ENCODE data around the gene ZNF521. TPM values are rescaled to one million over a fixed set of nuclear protein-coding genes. Genes with fewer than 3 reads are reported as not detected.
A peak's percentile ranks its signal among the peaks of the same experiment; 100 is the strongest.

Gene ZNF521
- total RNA-seq, 1 donor from 2014 or later = 48.0 TPM

- no peak overlapping the region for H3K9ac ChIP-seq (ENCODE audit: low read length)
- H3K27me3 ChIP-seq (ENCODE audit: insufficient read depth, low read length) = no peaks in the 10 kb centered on the region
- no peaks in the 10 kb centered on the region for H3K27me3 Mint-ChIP-seq (ENCODE audit: low read depth, unreplicated experiment)
- no peak for FAIRE-seq
- H3K27ac ChIP-seq (ENCODE audit: low read depth, low read length) = no peak overlapping the region
- peaks cover 11% of the 10 kb centered on the region for H3K4me1 Mint-ChIP-seq (ENCODE audit: low read depth, unreplicated experiment)
- no peak overlapping the region for H3K27ac Mint-ChIP-seq (ENCODE audit: unreplicated experiment)
- TF ChIP-seq, protein P1, sequence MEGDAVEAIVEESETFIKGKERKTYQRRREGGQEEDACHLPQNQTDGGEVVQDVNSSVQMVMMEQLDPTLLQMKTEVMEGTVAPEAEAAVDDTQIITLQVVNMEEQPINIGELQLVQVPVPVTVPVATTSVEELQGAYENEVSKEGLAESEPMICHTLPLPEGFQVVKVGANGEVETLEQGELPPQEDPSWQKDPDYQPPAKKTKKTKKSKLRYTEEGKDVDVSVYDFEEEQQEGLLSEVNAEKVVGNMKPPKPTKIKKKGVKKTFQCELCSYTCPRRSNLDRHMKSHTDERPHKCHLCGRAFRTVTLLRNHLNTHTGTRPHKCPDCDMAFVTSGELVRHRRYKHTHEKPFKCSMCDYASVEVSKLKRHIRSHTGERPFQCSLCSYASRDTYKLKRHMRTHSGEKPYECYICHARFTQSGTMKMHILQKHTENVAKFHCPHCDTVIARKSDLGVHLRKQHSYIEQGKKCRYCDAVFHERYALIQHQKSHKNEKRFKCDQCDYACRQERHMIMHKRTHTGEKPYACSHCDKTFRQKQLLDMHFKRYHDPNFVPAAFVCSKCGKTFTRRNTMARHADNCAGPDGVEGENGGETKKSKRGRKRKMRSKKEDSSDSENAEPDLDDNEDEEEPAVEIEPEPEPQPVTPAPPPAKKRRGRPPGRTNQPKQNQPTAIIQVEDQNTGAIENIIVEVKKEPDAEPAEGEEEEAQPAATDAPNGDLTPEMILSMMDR (IDR thresholded peaks at IDR 0.05; ENCODE audit: insufficient read depth, low read depth, low read length) = no peak
- no peak for TF ChIP-seq EZH2 (IDR thresholded peaks at IDR 0.05; ENCODE audit: insufficient read depth, low read length)
- H3K36me3 ChIP-seq (ENCODE audit: insufficient read depth, low read length) = no peaks in the 10 kb centered on the region
- H3K4me3 Mint-ChIP-seq (ENCODE audit: unreplicated experiment) = no peak overlapping the region
- H3K9me3 ChIP-seq (ENCODE audit: insufficient read depth, low read depth, low read length) = no peaks in the 10 kb centered on the region
- H3K4me2 ChIP-seq (ENCODE audit: low read length) = no peak overlapping the region
- no peaks in the 10 kb centered on the region for H3K36me3 Mint-ChIP-seq (ENCODE audit: low read depth, unreplicated experiment)
- DNase-seq (ENCODE audit: low read depth) = no peak
- no peak overlapping the region for H2AFZ ChIP-seq (ENCODE audit: low read depth, low read length)
- H3K9me3 Mint-ChIP-seq (ENCODE audit: unreplicated experiment) = no peaks in the 10 kb centered on the region
- no peak overlapping the region for H3K4me3 ChIP-seq (ENCODE audit: insufficient read depth, low read depth, low read length)
- H3K4me1 ChIP-seq (ENCODE audit: insufficient read depth, low read length) = peaks cover 11% of the 10 kb centered on the region
- no peaks in the 10 kb centered on the region for H3K79me2 ChIP-seq (ENCODE audit: insufficient read depth, low read length)
- H4K20me1 ChIP-seq (ENCODE audit: insufficient read depth, low read length) = no peaks in the 10 kb centered on the region
Observed at GRCh38 chr18:25099895-25100294, 252.1 kb downstream of the ZNF521 start.

- FAIRE-seq = no peak
- Histone ChIP-seq H3K36me3 (ENCODE audit: insufficient read depth, low read length) (no peaks in the 10 kb centered on the region), H3K4me1 (ENCODE audit: insufficient read depth, low read length) (peaks cover 11% of the 10 kb centered on the region), H3K79me2 (ENCODE audit: insufficient read depth, low read length) (no peaks in the 10 kb centered on the region), H3K9me3 (ENCODE audit: insufficient read depth, low read depth, low read length) (no peaks in the 10 kb centered on the region), H2AFZ (ENCODE audit: low read depth, low read length) (no peak overlapping the region), H3K27me3 (ENCODE audit: insufficient read depth, low read length) (no peaks in the 10 kb centered on the region), H3K27ac (ENCODE audit: low read depth, low read length) (no peak overlapping the region), H3K4me2 (ENCODE audit: low read length) (peak overlapping the region; percentile 35), H3K9ac (ENCODE audit: low read length) (no peak overlapping the region), H4K20me1 (ENCODE audit: insufficient read depth, low read length) (no peaks in the 10 kb centered on the region), H3K4me3 (ENCODE audit: insufficient read depth, low read depth, low read length) (no peak overlapping the region)
- no peaks in the 10 kb centered on the region for H3K9me3 Mint-ChIP-seq (ENCODE audit: unreplicated experiment)
- H3K4me1 Mint-ChIP-seq (ENCODE audit: low read depth, unreplicated experiment) = peaks cover 11% of the 10 kb centered on the region
- no peaks in the 10 kb centered on the region for H3K36me3 Mint-ChIP-seq (ENCODE audit: low read depth, unreplicated experiment)
- no peaks in the 10 kb centered on the region for H3K27me3 Mint-ChIP-seq (ENCODE audit: low read depth, unreplicated experiment)
- no peak for DNase-seq (ENCODE audit: low read depth)
- no peak overlapping the region for H3K27ac Mint-ChIP-seq (ENCODE audit: unreplicated experiment)
- H3K4me3 Mint-ChIP-seq (ENCODE audit: unreplicated experiment) = no peak overlapping the region
- TF ChIP-seq, protein P1 (IDR thresholded peaks at IDR 0.05; ENCODE audit: insufficient read depth, low read depth, low read length) = no peak
- no peak for TF ChIP-seq EZH2 (IDR thresholded peaks at IDR 0.05; ENCODE audit: insufficient read depth, low read length)
Observed at GRCh38 chr18:25097569-25098056, 254.4 kb downstream of the ZNF521 start.

GRCh38 chr18:25097057-25097456 lies 254.9 kb downstream of the ZNF521 start:
- FAIRE-seq (no peak), DNase-seq (ENCODE audit: low read depth) (peak; percentile 37)
- no peak overlapping the region for H3K4me3 Mint-ChIP-seq (ENCODE audit: unreplicated experiment)
- Histone ChIP-seq H2AFZ (ENCODE audit: low read depth, low read length) (no peak overlapping the region), H3K27ac (ENCODE audit: low read depth, low read length) (no peak overlapping the region), H3K4me3 (ENCODE audit: insufficient read depth, low read depth, low read length) (no peak overlapping the region), H3K79me2 (ENCODE audit: insufficient read depth, low read length) (no peaks in the 10 kb centered on the region), H4K20me1 (ENCODE audit: insufficient read depth, low read length) (no peaks in the 10 kb centered on the region), H3K4me2 (ENCODE audit: low read length) (peak overlapping the region; percentile 35), H3K36me3 (ENCODE audit: insufficient read depth, low read length) (no peaks in the 10 kb centered on the region), H3K9me3 (ENCODE audit: insufficient read depth, low read depth, low read length) (no peaks in the 10 kb centered on the region), H3K9ac (ENCODE audit: low read length) (no peak overlapping the region), H3K27me3 (ENCODE audit: insufficient read depth, low read length) (no peaks in the 10 kb centered on the region), H3K4me1 (ENCODE audit: insufficient read depth, low read length) (peaks cover 11% of the 10 kb centered on the region)
- no peaks in the 10 kb centered on the region for H3K36me3 Mint-ChIP-seq (ENCODE audit: low read depth, unreplicated experiment)
- TF ChIP-seq EZH2 (IDR thresholded peaks at IDR 0.05; ENCODE audit: insufficient read depth, low read length) = no peak
- TF ChIP-seq, protein P1 (IDR thresholded peaks at IDR 0.05; ENCODE audit: insufficient read depth, low read depth, low read length) = no peak
- no peaks in the 10 kb centered on the region for H3K27me3 Mint-ChIP-seq (ENCODE audit: low read depth, unreplicated experiment)
- peaks cover 11% of the 10 kb centered on the region for H3K4me1 Mint-ChIP-seq (ENCODE audit: low read depth, unreplicated experiment)
- H3K27ac Mint-ChIP-seq (ENCODE audit: unreplicated experiment) = no peak overlapping the region
- no peaks in the 10 kb centered on the region for H3K9me3 Mint-ChIP-seq (ENCODE audit: unreplicated experiment)
